K562 (cell line): Measurements from ENCODE around the gene NDUFS3. TPM values are rescaled to one million over a fixed set of nuclear protein-coding genes. Genes with fewer than 3 reads are reported as not detected.

ENCODE experiments used
- ARID4B ChIP-seq: sonication (generic); formaldehyde crosslinking; IDR thresholded peaks from 2 replicates; pipeline ENCODE4 v1.8.0; 2022; ENCODE audit warnings: mild to moderate bottlenecking, missing genetic modification reagents
- MCM7 ChIP-seq, 2 experiments: fragments of 450-650 bp; IDR thresholded peaks; 2 replicates each; pipeline ENCODE4 v1.6.1; 2016 to 2018
- MED1 ChIP-seq: sonication (generic); formaldehyde crosslinking; IDR thresholded peaks from 2 replicates; pipeline ENCODE4 v1.8.1; 2023; ENCODE audit warnings: missing genetic modification reagents, borderline replicate concordance
- MEF2D ChIP-seq: conservative IDR thresholded peaks from 2 replicates; pipeline ENCODE4 v1.6.1; 2016; ENCODE audit warnings: low read depth, missing genetic modification characterization, missing compliant biosample characterization
- NR3C1 ChIP-seq: sonication (generic); formaldehyde crosslinking; IDR thresholded peaks from 2 replicates; pipeline ENCODE4 v1.8.1; 2022; ENCODE audit warnings: missing genetic modification reagents
- PTRF ChIP-seq: fragments of 450-650 bp; IDR thresholded peaks from 2 replicates; pipeline ENCODE4 v1.6.1; 2016; ENCODE audit warnings: mild to moderate bottlenecking, missing genetic modification characterization, missing compliant biosample characterization
- RBM15 ChIP-seq: fragments of 200-400 bp; formaldehyde crosslinking; IDR thresholded peaks from 2 replicates; pipeline ENCODE4 v1.6.1; 2018; ENCODE audit warnings: mild to moderate bottlenecking, low read length, moderate library complexity; ENCODE audit not compliant: insufficient read depth
- RBM22 ChIP-seq: fragments of 200-400 bp; formaldehyde crosslinking; IDR thresholded peaks from 2 replicates; pipeline ENCODE4 v1.6.1; 2018; ENCODE audit warnings: low read length, low read depth; ENCODE audit not compliant: poor library complexity, severe bottlenecking
- SMARCE1 ChIP-seq: fragments of 450-650 bp; IDR thresholded peaks from 2 replicates; pipeline ENCODE4 v1.7.1; 2016; ENCODE audit warnings: mild to moderate bottlenecking
- SNAPC5 ChIP-seq: fragments of 250-450 bp; sonication (Bioruptor Pico); IDR thresholded peaks from 2 replicates; pipeline ENCODE4 v1.8.0; 2021; ENCODE audit warnings: moderate library complexity, mild to moderate bottlenecking, inconsistent platforms
- ZFP36 ChIP-seq: fragments of 150-350 bp; IDR thresholded peaks from 2 replicates; pipeline ENCODE4 v1.6.1; 2018; ENCODE audit warnings: low read length, low read depth; ENCODE audit not compliant: partially characterized antibody
- ZNF507 ChIP-seq: conservative IDR thresholded peaks from 2 replicates; pipeline ENCODE4 v1.6.1; 2017; ENCODE audit warnings: missing genetic modification characterization, missing compliant biosample characterization
- polyA plus RNA-seq, 8 experiments: library from polyadenylated mRNA; depleted of rRNA in 4 of 8; stranded (reverse) in 5 of 8; unstranded in 3 of 8; fragments of >200 nt; fragmentation: Nextera tagmentation in 2 of 8; fragmentation: Illumina TruSeq in 1 of 8; extraction: Ambion mirVana in 2 of 8; extraction: Trizol in 1 of 8; gene quantifications; 2 replicates each; pipeline versions ENCODE4 v1.2.1 to v1.2.3, GENCODE V29; 2011 to 2014; ENCODE audit warnings: inconsistent platforms in 1 of 8, missing spikeins in 1 of 8
- total RNA-seq, 7 experiments: library from RNA; depleted of rRNA in 6 of 7; stranded (reverse); fragments of >200 nt in 6 of 7; fragmentation: Illumina TruSeq in 2 of 7; extraction: Trizol in 2 of 7; gene quantifications; 2 replicates each; pipeline versions ENCODE4 v1.2.1 to v1.2.3, GENCODE V29; 2011 to 2021; ENCODE audit warnings: low replicate concordance in 1 of 7
- TF ChIP-seq, protein P1 (sequence below): fragments of 250-450 bp; sonication (Bioruptor Pico); IDR thresholded peaks from 2 replicates; pipeline ENCODE4 v1.5.0; 2021; ENCODE audit warnings: mild to moderate bottlenecking, moderate library complexity
- TF ChIP-seq, protein P2 (sequence below), 2 experiments: fragments of 150-350 bp in 1 of 2; IDR thresholded peaks; 2 replicates each; pipeline ENCODE4 v1.6.1; 2012 to 2016; ENCODE audit warnings: low read depth in 2 of 2, low read length in 2 of 2, mild to moderate bottlenecking in 1 of 2, moderate library complexity in 1 of 2

NDUFS3 gene
- total and polyA plus RNA-seq, 9 of the 15 experiments (the other 6 are each of a cell fraction or from before 2014, with no cell fraction given): 38.7 to 341 (median 194) TPM

DNA sequence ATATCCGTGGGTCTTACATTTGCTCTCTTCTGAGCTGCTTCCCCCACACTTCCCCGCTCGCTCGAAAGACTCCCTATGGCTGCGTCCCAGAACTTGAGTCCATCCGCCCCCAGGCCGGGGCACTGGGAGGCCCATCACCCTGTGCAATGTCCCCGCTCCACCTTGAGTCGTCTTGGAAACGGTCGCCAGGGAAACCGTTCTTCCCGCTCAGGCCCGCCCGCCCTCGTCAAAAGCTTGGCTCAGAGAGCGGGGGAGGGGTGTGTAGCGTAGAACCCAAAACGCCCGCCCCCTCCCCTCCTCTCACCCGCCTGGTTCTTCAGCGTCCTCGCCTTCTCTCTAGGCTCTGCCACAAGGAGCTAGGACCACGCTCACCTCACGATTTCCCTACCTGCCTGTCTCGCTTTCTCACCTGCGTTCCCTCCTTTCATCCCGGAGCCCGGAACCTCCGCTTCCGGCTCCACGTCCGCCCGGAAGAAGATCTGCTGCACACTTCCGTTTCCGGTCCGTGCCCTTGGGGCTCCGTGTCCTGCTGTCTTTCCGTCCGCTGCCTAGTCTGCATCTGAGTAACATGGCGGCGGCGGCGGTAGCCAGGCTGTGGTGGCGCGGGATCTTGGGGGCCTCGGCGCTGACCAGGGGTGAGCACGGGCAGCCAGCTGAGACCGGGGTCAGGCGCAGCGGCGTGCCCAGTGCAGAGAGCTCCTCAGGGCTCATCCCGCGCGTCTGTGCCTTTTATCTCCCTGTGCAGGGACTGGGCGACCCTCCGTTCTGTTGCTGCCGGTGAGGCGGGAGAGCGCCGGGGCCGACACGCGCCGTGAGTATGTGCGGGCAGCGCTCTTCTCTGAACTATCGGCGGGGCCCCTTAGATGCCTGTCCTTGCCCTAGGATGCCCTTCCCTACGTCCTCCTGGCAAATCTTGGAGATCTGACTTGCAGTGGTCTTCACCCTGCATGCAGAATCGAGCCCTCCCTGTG lies at the start of gene NDUFS3, which contains the start of gene KBTBD4 (continued):
- TF ChIP-seq, protein P1, sequence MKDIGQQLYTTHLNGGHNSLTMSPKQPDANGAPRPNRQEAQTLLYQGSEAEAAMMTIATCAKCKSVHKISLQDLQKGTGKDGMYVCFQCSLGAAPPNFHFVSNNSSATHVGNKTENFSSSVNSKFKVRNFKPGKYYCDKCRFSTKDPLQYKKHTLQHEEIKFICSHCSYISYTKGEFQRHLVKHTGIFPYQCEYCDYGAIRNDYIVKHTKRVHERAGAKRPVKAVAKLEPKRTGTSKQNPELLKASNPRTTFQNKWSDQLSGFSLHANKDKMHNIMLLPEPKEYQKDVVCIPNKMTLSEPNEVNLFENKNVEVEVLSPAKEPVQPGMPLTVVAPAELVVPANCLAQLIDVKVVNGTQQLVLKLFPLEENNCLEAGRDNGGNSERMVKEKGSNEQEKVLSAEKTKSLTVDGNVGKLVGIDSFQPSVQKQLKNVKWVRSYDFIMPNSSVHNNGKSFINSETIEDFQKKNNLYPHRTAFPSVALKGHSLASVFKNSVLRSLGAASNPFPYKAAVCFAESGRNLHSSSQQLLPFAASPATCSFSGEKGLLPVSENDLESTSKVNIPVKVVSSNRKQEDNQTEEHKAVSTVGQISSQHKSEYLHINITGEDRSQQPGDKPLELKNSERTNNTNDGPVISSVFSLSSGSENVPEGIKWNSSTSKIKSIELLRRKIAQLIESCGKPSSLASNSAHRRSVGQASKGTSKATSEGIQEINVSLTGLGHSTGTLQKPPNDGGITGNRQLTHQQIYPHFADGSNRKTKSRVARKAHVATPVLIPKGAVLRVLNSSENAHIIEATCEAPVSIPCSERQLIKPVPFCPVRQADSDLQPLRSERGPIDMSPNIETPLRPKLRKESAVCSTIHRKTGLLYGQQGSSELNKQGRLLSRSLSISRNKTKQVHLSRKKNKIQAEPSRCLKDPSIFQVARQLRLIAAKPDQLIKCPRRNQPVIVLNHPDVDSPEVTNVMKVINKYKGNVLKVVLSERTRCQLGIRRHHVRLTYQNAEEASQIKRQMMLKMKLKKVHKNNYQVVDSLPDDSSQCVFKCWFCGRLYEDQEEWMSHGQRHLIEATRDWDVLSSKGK (CRISPR knock-in tag): no peak
- TF ChIP-seq SNAPC5 (no peak), PTRF (tag) (no peak), ARID4B (CRISPR knock-in tag) (peak; percentile 87), SMARCE1 (peak; percentile 71; the same call in 1 of the 2 replicates), NR3C1 (CRISPR knock-in tag) (no peak), MED1 (CRISPR knock-in tag) (no peak), RBM22 (peak; percentile 99), ZNF507 (tag) (no peak), MEF2D (tag) (peak; percentile 69), ZFP36 (no peak), RBM15 (no peak), MCM7 (IDR thresholded peaks at IDR 0.05) (peak; percentile 49 to 92; a peak in 1 of 4 replicates)
- TF ChIP-seq, protein P2, sequence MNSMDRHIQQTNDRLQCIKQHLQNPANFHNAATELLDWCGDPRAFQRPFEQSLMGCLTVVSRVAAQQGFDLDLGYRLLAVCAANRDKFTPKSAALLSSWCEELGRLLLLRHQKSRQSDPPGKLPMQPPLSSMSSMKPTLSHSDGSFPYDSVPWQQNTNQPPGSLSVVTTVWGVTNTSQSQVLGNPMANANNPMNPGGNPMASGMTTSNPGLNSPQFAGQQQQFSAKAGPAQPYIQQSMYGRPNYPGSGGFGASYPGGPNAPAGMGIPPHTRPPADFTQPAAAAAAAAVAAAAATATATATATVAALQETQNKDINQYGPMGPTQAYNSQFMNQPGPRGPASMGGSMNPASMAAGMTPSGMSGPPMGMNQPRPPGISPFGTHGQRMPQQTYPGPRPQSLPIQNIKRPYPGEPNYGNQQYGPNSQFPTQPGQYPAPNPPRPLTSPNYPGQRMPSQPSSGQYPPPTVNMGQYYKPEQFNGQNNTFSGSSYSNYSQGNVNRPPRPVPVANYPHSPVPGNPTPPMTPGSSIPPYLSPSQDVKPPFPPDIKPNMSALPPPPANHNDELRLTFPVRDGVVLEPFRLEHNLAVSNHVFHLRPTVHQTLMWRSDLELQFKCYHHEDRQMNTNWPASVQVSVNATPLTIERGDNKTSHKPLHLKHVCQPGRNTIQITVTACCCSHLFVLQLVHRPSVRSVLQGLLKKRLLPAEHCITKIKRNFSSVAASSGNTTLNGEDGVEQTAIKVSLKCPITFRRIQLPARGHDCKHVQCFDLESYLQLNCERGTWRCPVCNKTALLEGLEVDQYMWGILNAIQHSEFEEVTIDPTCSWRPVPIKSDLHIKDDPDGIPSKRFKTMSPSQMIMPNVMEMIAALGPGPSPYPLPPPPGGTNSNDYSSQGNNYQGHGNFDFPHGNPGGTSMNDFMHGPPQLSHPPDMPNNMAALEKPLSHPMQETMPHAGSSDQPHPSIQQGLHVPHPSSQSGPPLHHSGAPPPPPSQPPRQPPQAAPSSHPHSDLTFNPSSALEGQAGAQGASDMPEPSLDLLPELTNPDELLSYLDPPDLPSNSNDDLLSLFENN (IDR thresholded peaks at IDR 0.05; ENCODE audit: low read depth in 2 of 2, low read length in 2 of 2): no peak
